Panc1 (cell line): Measurements from ENCODE around the gene AMPD1. TPM values are rescaled to one million over a fixed set of nuclear protein-coding genes. Genes with fewer than 3 reads are reported as not detected.

Experiments
- ATAC-seq: fragments of 200-7000 bp; cut with Tn5 transposase; 2 replicates; pipeline ENCODE4 v1.9.1; 2020; ENCODE audit warnings: mild to moderate bottlenecking, moderate library complexity
- Bru-seq: library from RNA; stranded (reverse); fragments of 400-500 nt; gene quantifications from one replicate; lab custom pipeline; 2021; lab: Mats Ljungman, UMichigan
- BruChase-seq, 2 experiments: library from RNA; stranded (reverse); fragments of 400-500 nt; gene quantifications; one replicate each; lab custom pipeline; 2021; lab: Mats Ljungman, UMichigan
- BruUV-seq: library from RNA; stranded (reverse); fragments of 400-500 nt; replicated peaks from 2 replicates; lab custom pipeline; 2021; lab: Mats Ljungman, UMichigan
- CTCF ChIA-PET: fragments of 300-600 bp; sonication (Branson Sonifier 250); formaldehyde crosslinking; loops from one replicate; lab custom pipeline; 2022; ENCODE audit warnings: antibody characterized with exemption; lab: Charles Lee
- POLR2A ChIA-PET: fragments of 300-600 bp; sonication (Branson Sonifier 250); formaldehyde crosslinking; loops from one replicate; lab custom pipeline; 2022; ENCODE audit warnings: antibody characterized with exemption; lab: Charles Lee
- DNase-seq: peaks from one replicate; pipeline ENCODE4 v3.0.0-alpha.2; 2010; ENCODE audit warnings: low read depth, low spot score
- H3K27ac ChIP-seq: 2 replicates; pipeline ENCODE4 v1.5.1; 2011; ENCODE audit warnings: mild to moderate bottlenecking, low read length, inconsistent platforms
- H3K27me3 ChIP-seq: fragments of 200-500 bp; sonication (Bioruptor generic); 2 replicates; pipeline ENCODE4 v1.6.0; 2014; ENCODE audit warnings: low read length, inconsistent platforms; ENCODE audit not compliant: control insufficient read depth, insufficient read depth
- H3K36me3 ChIP-seq: fragments of 200-500 bp; sonication (Bioruptor generic); 2 replicates; pipeline ENCODE4 v1.5.1; 2014; ENCODE audit warnings: inconsistent platforms, mild to moderate bottlenecking, low read length, moderate library complexity; ENCODE audit not compliant: control insufficient read depth, insufficient read depth
- H3K4me1 ChIP-seq: 2 replicates; pipeline ENCODE4 v1.5.1; 2011; ENCODE audit warnings: inconsistent platforms, mild to moderate bottlenecking, low read length, moderate library complexity; ENCODE audit not compliant: control insufficient read depth, insufficient read depth
- H3K4me3 ChIP-seq, 2 experiments: 2 replicates each; pipeline ENCODE4 v1.5.1; 2011 to 2012; ENCODE audit warnings: low read depth in 2 of 2, low read length in 2 of 2, mild to moderate bottlenecking in 2 of 2, inconsistent platforms in 1 of 2, moderate library complexity in 1 of 2
- H3K9me3 ChIP-seq: fragments of 200-500 bp; sonication (Bioruptor generic); 2 replicates; pipeline ENCODE4 v1.5.1; 2014; ENCODE audit warnings: low read depth, mild to moderate bottlenecking, inconsistent platforms, low read length, moderate library complexity; ENCODE audit not compliant: control insufficient read depth, insufficient read depth
- CTCF ChIP-seq: fragments of 450-650 bp; IDR thresholded peaks from 2 replicates; pipeline ENCODE4 v1.5.1; 2017; ENCODE audit warnings: mild to moderate bottlenecking
- POLR2AphosphoS5 ChIP-seq: IDR thresholded peaks from 2 replicates; pipeline ENCODE4 v1.6.1; 2012; ENCODE audit warnings: mild to moderate bottlenecking, low read depth, low read length, moderate library complexity
- REST ChIP-seq, 2 experiments: IDR thresholded peaks; 2 replicates each; pipeline ENCODE4 v1.6.1; 2011 to 2012; ENCODE audit warnings: low read depth in 2 of 2, control low read depth in 1 of 2, low read length in 1 of 2, mild to moderate bottlenecking in 1 of 2, moderate library complexity in 1 of 2; ENCODE audit not compliant: insufficient read depth in 1 of 2
- SIN3A ChIP-seq: IDR thresholded peaks from 2 replicates; pipeline ENCODE4 v1.6.1; 2012; ENCODE audit warnings: low read depth, mild to moderate bottlenecking, low read length, moderate library complexity, borderline replicate concordance; ENCODE audit not compliant: insufficient read depth
- TCF7L2 ChIP-seq: IDR thresholded peaks from 2 replicates; pipeline ENCODE4 v1.6.1; 2011; ENCODE audit warnings: mild to moderate bottlenecking, low read depth, low read length, inconsistent platforms
- in situ Hi-C: cut with HindIII; loops from 2 replicates; pipeline ENCODE4 v1.10.0; 2016; ENCODE audit warnings: low sequenced_read_pairs, low pct_unique_long_range_greater_than_20kb
- intact Hi-C: fragments of 100-400 bp; cut with micrococcal nuclease; formaldehyde crosslinking; loops from one replicate; pipeline ENCODE4 v1.10.0; 2022; ENCODE audit not compliant: unreplicated experiment
- long read RNA-seq: library from polyadenylated mRNA; unstranded; transcript quantifications from one replicate; pipeline ENCODE4 v2.0.0, GENCODE V29; 2021; ENCODE audit not compliant: unreplicated experiment
- polyA plus RNA-seq: library from polyadenylated mRNA; unstranded; fragments of >200 nt; gene quantifications from one replicate; pipeline ENCODE4 v1.2.1, GENCODE V29; 2012; ENCODE audit warnings: missing spikeins; ENCODE audit not compliant: insufficient read length
- total RNA-seq: library from RNA; stranded (reverse); gene quantifications from one replicate; pipeline ENCODE4 v1.2.1, GENCODE V29; 2021; ENCODE audit not compliant: unreplicated experiment

AMPD1 gene
- total RNA-seq = not detected
- polyA plus RNA-seq = not detected
- Bru-seq, nascent RNA = percentile 14 among the genes with signal in this experiment
- percentile 19 among the genes with signal in this experiment for BruChase-seq, experiment 1, labeled RNA remaining after a 2-hour chase
- BruChase-seq, experiment 2, labeled RNA remaining after a 6-hour chase = percentile 16 among the genes with signal in this experiment
- long read RNA-seq = 0 reads

- Histone ChIP-seq H3K36me3 (no peaks in the 10 kb centered on the region), H3K4me3 (no peak within 1 kb of the TSS), H3K9me3 (no peaks in the 10 kb centered on the region), H3K27me3 (peaks cover 4% of the 10 kb centered on the region; the same call in 1 of the 2 replicates), H3K4me1 (no peaks in the 10 kb centered on the region), H3K27ac (no peak within 1 kb of the TSS)
- DNase-seq (no peak), ATAC-seq (no peak)
- TF ChIP-seq SIN3A (no peak), CTCF (no peak), REST (IDR thresholded peaks at IDR 0.05; ENCODE audit: insufficient read depth in 1 of 2, low read depth in 2 of 2, low read length in 1 of 2) (no peak), TCF7L2 (no peak), POLR2AphosphoS5 (no peak)
- in situ Hi-C loops = no loop called here
- intact Hi-C loops = no loop called here
- no TSS peak for BruUV-seq
- CTCF ChIA-PET = no interaction called here
- POLR2A ChIA-PET = interaction anchor here (0.6 to 0.7 kb wide), 4 partner anchors 8 to 980 kb away, joined by 4 to 8 read pairs (median 7); no protein-coding TSS in a partner anchor
These were observed at the start of gene AMPD1 for GRCh38 chr1:114695430-114696058. TSS of gene AMPD1 (minus strand) at chr1:114695546. CDS start at chr1:114695471, 75 bp downstream.

- ChIA-PET CTCF (no interaction called here), POLR2A (no interaction called here)
- H3K4me3 ChIP-seq = no peak overlapping the region
- DNase-seq (no peak), ATAC-seq (no peak)
- BruUV-seq = no TSS peak
- intact Hi-C loops (no loop called here), in situ Hi-C loops (no loop called here)
- TF ChIP-seq CTCF = no peak
- TF ChIP-seq TCF7L2 = no peak
- no peak for TF ChIP-seq POLR2AphosphoS5
- no peak for TF ChIP-seq SIN3A
- no peak for TF ChIP-seq REST (IDR thresholded peaks at IDR 0.05; ENCODE audit: insufficient read depth in 1 of 2, low read depth in 2 of 2, low read length in 1 of 2)
- no peaks in the 10 kb centered on the region for H3K4me1 ChIP-seq
- H3K36me3 ChIP-seq = peaks cover 29% of the 10 kb centered on the region
- H3K27me3 ChIP-seq = no peaks in the 10 kb centered on the region
- no peaks in the 10 kb centered on the region for H3K9me3 ChIP-seq
- no peak overlapping the region for H3K27ac ChIP-seq
These were observed 46.8 kb upstream of the AMPD1 start for GRCh38 chr1:114741963-114742746.
